ENCODE data around the gene DDB1.

- no peak for TF ChIP-seq POLR2A (IDR thresholded peaks at IDR 0.05)
- no peak for TF ChIP-seq CTCF (IDR thresholded peaks at IDR 0.05 in 4 of 5, conservative IDR thresholded peaks at IDR 0.05 in 1 of 5)
Measured at GRCh38 chr11:61258546-61258945, 74.4 kb downstream of the DDB1 start.

Measured in gastrocnemius medialis (tissue), 4 donors.